HFF-Myc (cell line): Measurements from ENCODE around the gene TOX3.

ENCODE experiments used
- DNase-seq: peaks from one replicate; pipeline ENCODE4 v3.0.0-alpha.2; 2011; ENCODE audit warnings: low read depth; ENCODE audit errors: extremely low read depth
- H3K4me3 ChIP-seq: replicated peaks from 2 replicates; pipeline ENCODE4 v1.5.1; 2011; ENCODE audit warnings: low read depth, mild to moderate bottlenecking, control low read depth, low read length
- CTCF ChIP-seq: IDR thresholded peaks from 2 replicates; pipeline ENCODE4 v1.5.1; 2012; ENCODE audit warnings: mild to moderate bottlenecking, low read depth, low read length, control low read depth; ENCODE audit errors: missing control alignments

The TOX3 gene

GRCh38 chr16:52451971-52452421 is 94.9 kb downstream of the TOX3 start:
- TF ChIP-seq CTCF: no peak
- no peak overlapping the region for H3K4me3 ChIP-seq
- no peak for DNase-seq

GRCh38 chr16:52450916-52451315 is 96.0 kb downstream of the TOX3 start:
- no peak overlapping the region for H3K4me3 ChIP-seq
- TF ChIP-seq CTCF: no peak
- DNase-seq: no peak

- H3K4me3 ChIP-seq: no peak overlapping the region
Observed at GRCh38 chr16:52450241-52450640, 96.7 kb downstream of the TOX3 start.

GRCh38 chr16:52446080-52446479 is 100.9 kb downstream of the TOX3 start:
- H3K4me3 ChIP-seq: no peak overlapping the region
- TF ChIP-seq CTCF: no peak
- no peak for DNase-seq

More at GRCh38 chr16:52450241-52450640, 96.7 kb downstream of the TOX3 start:
- TF ChIP-seq CTCF: no peak
- DNase-seq: no peak

GRCh38 chr16:52441886-52442285 is 105.1 kb downstream of the TOX3 start:
- TF ChIP-seq CTCF: no peak
- DNase-seq: no peak
- no peak overlapping the region for H3K4me3 ChIP-seq

GRCh38 chr16:52440248-52440647 is 106.7 kb downstream of the TOX3 start:
- H3K4me3 ChIP-seq: no peak overlapping the region
- TF ChIP-seq CTCF: no peak
- DNase-seq: no peak

GRCh38 chr16:52439750-52440149 is 107.2 kb downstream of the TOX3 start:
- DNase-seq: no peak
- TF ChIP-seq CTCF: no peak

More at GRCh38 chr16:52439750-52440149, 107.2 kb downstream of the TOX3 start:
- no peak overlapping the region for H3K4me3 ChIP-seq
